HL-60 (cell line): ENCODE results near the gene MAP4K4.

ENCODE experiments used
- DNase-seq, 2 experiments: peaks; one replicate each; pipeline ENCODE4 v3.0.0-alpha.2; 2010 to 2020; ENCODE audit warnings: low read depth in 1 of 2, low spot score in 1 of 2
- H3K27ac ChIP-seq: fragments of 250-450 bp; sonication (Bioruptor Pico); replicated peaks from 2 replicates; pipeline ENCODE4 v1.5.1; 2020; ENCODE audit warnings: mild to moderate bottlenecking, moderate library complexity
- H3K27me3 ChIP-seq: fragments of 250-450 bp; sonication (Bioruptor Pico); 2 replicates; pipeline ENCODE4 v1.5.1; 2021; ENCODE audit warnings: mild to moderate bottlenecking, moderate library complexity; ENCODE audit not compliant: insufficient read depth, poor library complexity, severe bottlenecking
- H3K4me3 ChIP-seq: replicated peaks from 2 replicates; pipeline ENCODE4 v1.5.1; 2011; ENCODE audit warnings: mild to moderate bottlenecking, control low read depth, low read length; ENCODE audit not compliant: insufficient read depth
- GABPA ChIP-seq: IDR thresholded peaks from 2 replicates; pipeline ENCODE4 v1.6.1; 2012; ENCODE audit warnings: low read depth
- POLR2AphosphoS5 ChIP-seq: IDR thresholded peaks from 2 replicates; pipeline ENCODE4 v1.6.1; 2012; ENCODE audit warnings: low read depth
- SPI1 ChIP-seq: IDR thresholded peaks from 2 replicates; pipeline ENCODE4 v1.6.1; 2012; ENCODE audit warnings: low read depth, mild to moderate bottlenecking, borderline replicate concordance
- TF ChIP-seq, protein P1 (sequence below): IDR thresholded peaks from 2 replicates; pipeline ENCODE4 v1.6.1; 2012; ENCODE audit warnings: low read depth; ENCODE audit not compliant: insufficient replicate concordance
- TF ChIP-seq, protein P2 (sequence below): IDR thresholded peaks from one replicate; pipeline ENCODE4 v1.5.1; 2011; ENCODE audit warnings: low read length, control low read depth, inconsistent platforms; ENCODE audit not compliant: insufficient read depth

Gene MAP4K4

DNA sequence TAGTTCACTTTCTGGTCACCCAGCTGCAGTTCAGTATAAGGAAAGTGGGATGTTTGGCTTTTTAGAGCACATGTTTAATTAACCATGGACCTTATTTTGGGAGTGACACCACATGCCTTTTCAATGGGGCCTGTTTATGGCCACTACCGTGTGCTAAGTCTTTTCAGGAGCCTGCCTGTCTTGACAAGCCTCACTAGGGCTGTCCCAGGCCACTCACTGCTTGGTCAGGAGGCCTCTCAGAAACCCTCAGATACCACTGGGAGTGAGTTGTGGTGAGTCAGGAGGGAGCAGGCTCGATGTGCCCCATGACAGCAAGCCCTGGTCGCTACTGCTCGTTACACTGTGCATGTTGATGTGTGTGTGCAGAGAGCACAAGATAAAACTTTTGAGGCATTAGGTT is 123.0 kb downstream of the MAP4K4 start:
- no peak overlapping the region for H3K4me3 ChIP-seq
- H3K27me3 ChIP-seq, result no peaks in the 10 kb centered on the region
- TF ChIP-seq, protein P1, sequence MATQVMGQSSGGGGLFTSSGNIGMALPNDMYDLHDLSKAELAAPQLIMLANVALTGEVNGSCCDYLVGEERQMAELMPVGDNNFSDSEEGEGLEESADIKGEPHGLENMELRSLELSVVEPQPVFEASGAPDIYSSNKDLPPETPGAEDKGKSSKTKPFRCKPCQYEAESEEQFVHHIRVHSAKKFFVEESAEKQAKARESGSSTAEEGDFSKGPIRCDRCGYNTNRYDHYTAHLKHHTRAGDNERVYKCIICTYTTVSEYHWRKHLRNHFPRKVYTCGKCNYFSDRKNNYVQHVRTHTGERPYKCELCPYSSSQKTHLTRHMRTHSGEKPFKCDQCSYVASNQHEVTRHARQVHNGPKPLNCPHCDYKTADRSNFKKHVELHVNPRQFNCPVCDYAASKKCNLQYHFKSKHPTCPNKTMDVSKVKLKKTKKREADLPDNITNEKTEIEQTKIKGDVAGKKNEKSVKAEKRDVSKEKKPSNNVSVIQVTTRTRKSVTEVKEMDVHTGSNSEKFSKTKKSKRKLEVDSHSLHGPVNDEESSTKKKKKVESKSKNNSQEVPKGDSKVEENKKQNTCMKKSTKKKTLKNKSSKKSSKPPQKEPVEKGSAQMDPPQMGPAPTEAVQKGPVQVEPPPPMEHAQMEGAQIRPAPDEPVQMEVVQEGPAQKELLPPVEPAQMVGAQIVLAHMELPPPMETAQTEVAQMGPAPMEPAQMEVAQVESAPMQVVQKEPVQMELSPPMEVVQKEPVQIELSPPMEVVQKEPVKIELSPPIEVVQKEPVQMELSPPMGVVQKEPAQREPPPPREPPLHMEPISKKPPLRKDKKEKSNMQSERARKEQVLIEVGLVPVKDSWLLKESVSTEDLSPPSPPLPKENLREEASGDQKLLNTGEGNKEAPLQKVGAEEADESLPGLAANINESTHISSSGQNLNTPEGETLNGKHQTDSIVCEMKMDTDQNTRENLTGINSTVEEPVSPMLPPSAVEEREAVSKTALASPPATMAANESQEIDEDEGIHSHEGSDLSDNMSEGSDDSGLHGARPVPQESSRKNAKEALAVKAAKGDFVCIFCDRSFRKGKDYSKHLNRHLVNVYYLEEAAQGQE, result no peak
- TF ChIP-seq, protein P2, sequence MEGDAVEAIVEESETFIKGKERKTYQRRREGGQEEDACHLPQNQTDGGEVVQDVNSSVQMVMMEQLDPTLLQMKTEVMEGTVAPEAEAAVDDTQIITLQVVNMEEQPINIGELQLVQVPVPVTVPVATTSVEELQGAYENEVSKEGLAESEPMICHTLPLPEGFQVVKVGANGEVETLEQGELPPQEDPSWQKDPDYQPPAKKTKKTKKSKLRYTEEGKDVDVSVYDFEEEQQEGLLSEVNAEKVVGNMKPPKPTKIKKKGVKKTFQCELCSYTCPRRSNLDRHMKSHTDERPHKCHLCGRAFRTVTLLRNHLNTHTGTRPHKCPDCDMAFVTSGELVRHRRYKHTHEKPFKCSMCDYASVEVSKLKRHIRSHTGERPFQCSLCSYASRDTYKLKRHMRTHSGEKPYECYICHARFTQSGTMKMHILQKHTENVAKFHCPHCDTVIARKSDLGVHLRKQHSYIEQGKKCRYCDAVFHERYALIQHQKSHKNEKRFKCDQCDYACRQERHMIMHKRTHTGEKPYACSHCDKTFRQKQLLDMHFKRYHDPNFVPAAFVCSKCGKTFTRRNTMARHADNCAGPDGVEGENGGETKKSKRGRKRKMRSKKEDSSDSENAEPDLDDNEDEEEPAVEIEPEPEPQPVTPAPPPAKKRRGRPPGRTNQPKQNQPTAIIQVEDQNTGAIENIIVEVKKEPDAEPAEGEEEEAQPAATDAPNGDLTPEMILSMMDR, result no peak
- TF ChIP-seq SPI1 (no peak), GABPA (no peak), POLR2AphosphoS5 (no peak)
- H3K27ac ChIP-seq, result no peak overlapping the region
- DNase-seq, result no peak

DNA sequence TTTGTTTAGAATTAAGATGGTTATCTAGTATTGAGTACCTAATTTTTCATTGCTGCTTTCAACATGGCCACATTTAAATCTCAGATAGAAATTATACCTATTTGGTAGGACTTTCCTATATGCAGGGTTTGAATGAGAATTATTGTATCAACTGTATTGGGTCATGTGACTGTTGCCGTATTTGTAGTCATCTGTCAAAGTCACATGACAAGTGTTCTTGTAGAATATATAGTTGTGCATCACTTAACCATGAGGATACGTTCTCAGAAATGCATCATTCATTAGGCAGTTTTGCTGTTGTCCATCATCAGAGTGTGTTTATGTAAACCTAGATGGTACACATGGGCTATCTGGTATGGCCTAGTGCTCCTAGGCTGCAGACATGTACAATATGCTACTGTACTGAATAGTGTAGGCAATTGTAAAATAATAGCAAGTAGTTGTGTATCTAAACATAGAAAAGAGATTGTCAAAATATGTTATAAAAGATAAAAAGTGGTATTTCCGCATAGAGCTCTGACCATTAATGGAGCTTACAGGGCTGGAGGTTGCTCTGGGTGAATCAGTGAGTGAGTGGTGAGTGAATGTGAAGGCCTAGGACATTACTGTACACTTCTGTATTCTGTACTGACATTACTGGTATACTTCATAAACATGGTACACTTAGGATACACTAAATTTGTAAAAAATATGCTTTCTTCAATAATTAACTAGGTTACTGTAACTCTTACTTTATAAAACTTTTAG is 123.7 kb downstream of the MAP4K4 start:
- Histone ChIP-seq H3K27ac (no peak overlapping the region), H3K27me3 (no peaks in the 10 kb centered on the region), H3K4me3 (no peak overlapping the region)
- DNase-seq, result no peak
- TF ChIP-seq GABPA (no peak), POLR2AphosphoS5 (no peak), SPI1 (no peak)
- TF ChIP-seq, protein P2, result no peak
- TF ChIP-seq, protein P1, result no peak

DNA sequence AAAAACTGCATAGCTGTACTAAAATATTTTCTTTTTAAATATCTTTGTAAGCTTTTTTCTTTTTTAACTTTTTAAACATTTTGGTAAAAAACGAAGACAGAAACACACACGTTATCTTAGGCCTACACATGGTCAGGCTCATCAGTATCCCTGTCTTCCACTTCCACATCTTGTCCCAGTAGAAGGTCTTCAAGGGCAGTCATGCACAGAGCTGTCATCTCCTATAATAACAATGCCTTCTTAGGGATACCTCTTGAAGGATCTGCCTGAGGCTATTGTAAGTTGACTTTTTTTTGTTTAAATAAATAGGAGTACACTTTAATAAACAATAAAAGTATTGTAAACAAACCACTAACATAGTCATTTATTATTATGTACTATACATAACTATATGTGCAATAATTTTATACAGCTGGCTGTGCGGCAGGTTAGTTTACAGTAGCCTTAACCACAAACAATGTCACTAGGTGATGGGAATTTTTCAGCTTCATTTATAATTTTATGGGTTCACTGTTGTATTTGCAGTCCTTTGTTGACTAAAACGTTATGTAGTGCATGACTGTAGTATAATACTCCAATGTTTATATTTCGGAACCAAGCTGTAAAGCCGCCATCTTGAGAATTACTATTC is 124.4 kb downstream of the MAP4K4 start:
- no peak for DNase-seq
- H3K27ac ChIP-seq, result no peak overlapping the region

More for the DNA sequence above, 124.4 kb downstream of the MAP4K4 start:
- H3K27me3 ChIP-seq, result no peaks in the 10 kb centered on the region
- H3K4me3 ChIP-seq, result no peak overlapping the region
- TF ChIP-seq, protein P2, result no peak
- TF ChIP-seq, protein P1, result no peak
- TF ChIP-seq SPI1 (no peak), POLR2AphosphoS5 (no peak), GABPA (no peak)
